Measurements from ENCODE around the gene MARS1.
"Not testable (repeated sequence)": the region's sequence is repeated elsewhere in the genome, so short reads cannot be mapped to it uniquely, and the experiment has no call there.

Gene MARS1

DNA sequence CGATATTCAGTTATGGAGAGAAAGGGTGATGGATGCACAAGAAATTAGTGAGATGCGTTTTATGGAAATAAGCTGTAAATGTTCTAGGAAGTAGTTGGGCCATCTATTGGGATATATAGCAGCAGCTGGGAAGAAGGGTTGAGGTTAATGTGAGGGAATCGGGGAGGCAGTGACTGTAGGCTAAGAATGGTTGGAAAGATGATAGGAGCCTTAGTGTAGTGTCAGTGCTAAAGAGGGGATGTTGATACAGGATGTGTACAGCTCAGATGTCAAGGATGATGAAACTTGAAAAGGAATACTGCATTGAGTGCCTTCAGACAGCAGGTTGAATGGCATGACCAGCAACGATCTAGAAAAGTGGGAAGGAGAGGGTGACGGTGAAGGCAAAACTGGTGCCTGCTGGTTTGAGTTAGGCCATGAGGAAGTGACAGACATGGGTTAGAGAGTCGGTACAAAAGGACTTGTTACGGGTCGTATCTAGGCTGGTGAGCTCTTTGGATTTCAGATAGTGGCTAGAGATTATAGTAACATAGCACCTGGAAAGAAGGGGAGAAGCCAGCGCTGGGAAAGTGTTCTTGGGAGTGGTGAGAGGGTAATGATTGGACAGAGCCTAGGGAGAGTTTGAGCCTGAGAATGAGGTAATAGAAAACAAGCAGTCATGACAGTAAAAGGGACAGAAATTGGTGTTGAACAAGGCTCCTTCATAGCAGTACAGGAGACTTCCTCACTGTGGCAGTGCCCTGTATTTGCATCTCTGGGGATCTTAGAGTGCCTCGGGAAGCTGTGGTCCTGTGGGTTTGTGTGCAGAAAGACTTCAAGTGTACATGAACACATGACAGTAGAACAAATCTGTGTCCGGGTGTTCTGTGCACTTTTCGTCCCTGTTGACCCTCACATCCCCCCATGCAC, 9.6 kb downstream of the MARS1 start:
- peaks cover 5% of the 10 kb centered on the region; the same call in 1 of the 2 replicates for H3K9me3 ChIP-seq (ENCODE audit: control insufficient read depth, insufficient read depth, low read length)
- no peak overlapping the region for H3K27ac ChIP-seq (ENCODE audit: low read depth, low read length)
- no peaks in the 10 kb centered on the region for H3K27me3 ChIP-seq (ENCODE audit: control insufficient read depth, insufficient read depth, low read length)
- H3K4me1 ChIP-seq (ENCODE audit: control insufficient read depth, insufficient read depth, low read length) = no peaks in the 10 kb centered on the region
- no peak overlapping the region for H3K9ac ChIP-seq (ENCODE audit: low read depth, low read length)
- H3K4me3 ChIP-seq (ENCODE audit: low read depth, low read length) = no peak overlapping the region
- peaks cover 74% of the 10 kb centered on the region for H3K36me3 ChIP-seq (ENCODE audit: control insufficient read depth, insufficient read depth, low read length)

DNA sequence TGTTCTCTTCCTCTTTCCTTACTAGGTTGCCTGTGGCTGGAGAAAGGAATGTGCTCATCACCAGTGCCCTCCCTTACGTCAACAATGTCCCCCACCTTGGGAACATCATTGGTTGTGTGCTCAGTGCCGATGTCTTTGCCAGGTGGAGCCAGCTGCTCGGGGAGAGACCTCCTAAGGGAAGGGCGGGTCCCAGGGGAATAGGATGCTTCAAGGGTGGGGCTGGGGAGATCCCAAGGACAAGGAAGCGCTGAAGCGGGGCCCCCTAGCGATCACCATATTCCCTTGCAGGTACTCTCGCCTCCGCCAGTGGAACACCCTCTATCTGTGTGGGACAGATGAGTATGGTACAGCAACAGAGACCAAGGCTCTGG, 10.2 kb downstream of the MARS1 start:
- Histone ChIP-seq H3K4me1 (ENCODE audit: control insufficient read depth, insufficient read depth, low read length) (no peaks in the 10 kb centered on the region), H3K9me3 (ENCODE audit: control insufficient read depth, insufficient read depth, low read length) (no peaks in the 10 kb centered on the region), H3K36me3 (ENCODE audit: control insufficient read depth, insufficient read depth, low read length) (peaks cover 73% of the 10 kb centered on the region), H3K27ac (ENCODE audit: low read depth, low read length) (no peak overlapping the region), H3K27me3 (ENCODE audit: control insufficient read depth, insufficient read depth, low read length) (no peaks in the 10 kb centered on the region), H3K9ac (ENCODE audit: low read depth, low read length) (no peak overlapping the region), H3K4me3 (ENCODE audit: low read depth, low read length) (no peak overlapping the region)

DNA sequence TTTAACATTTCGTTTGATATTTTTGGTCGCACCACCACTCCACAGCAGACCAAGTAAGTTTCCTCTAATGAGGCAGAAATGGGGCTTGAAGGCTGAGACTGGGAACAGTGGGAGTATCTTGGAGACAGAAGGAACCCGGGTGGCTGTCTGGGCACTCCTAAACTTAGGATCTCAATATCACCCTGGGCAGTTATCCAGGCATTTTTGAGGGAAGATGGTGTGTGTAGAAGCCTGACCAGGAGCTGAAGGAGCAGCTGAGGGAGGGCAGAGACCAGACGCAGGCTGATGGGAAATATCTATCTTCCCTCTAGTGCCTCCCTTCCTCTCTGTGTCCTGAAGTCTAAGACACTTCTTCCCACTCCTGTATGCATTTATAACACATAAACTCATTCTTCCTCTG, 10.7 kb downstream of the MARS1 start:
- peaks cover 76% of the 10 kb centered on the region for H3K36me3 ChIP-seq (ENCODE audit: control insufficient read depth, insufficient read depth, low read length)
- no peak overlapping the region for H3K9ac ChIP-seq (ENCODE audit: low read depth, low read length)
- no peaks in the 10 kb centered on the region for H3K4me1 ChIP-seq (ENCODE audit: control insufficient read depth, insufficient read depth, low read length)

DNA sequence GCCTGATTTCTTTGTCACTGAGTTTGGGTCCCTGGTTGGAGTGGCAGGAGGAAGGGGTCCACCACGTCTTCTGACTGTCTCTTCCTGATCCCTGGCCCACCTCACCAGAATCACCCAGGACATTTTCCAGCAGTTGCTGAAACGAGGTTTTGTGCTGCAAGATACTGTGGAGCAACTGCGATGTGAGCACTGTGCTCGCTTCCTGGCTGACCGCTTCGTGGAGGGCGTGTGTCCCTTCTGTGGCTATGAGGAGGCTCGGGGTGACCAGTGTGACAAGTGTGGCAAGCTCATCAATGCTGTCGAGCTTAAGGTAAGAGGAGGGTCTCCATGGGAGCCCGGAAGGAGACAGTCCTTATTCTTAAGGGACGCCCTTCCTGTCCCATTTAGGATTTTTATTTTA, 12.3 kb downstream of the MARS1 start:
- Histone ChIP-seq H3K4me3 (ENCODE audit: low read depth, low read length) (no peak overlapping the region), H3K36me3 (ENCODE audit: control insufficient read depth, insufficient read depth, low read length) (peaks cover 89% of the 10 kb centered on the region), H3K9ac (ENCODE audit: low read depth, low read length) (no peak overlapping the region), H3K27ac (ENCODE audit: low read depth, low read length) (no peak overlapping the region), H3K4me1 (ENCODE audit: control insufficient read depth, insufficient read depth, low read length) (no peaks in the 10 kb centered on the region), H3K27me3 (ENCODE audit: control insufficient read depth, insufficient read depth, low read length) (no peaks in the 10 kb centered on the region), H3K9me3 (ENCODE audit: control insufficient read depth, insufficient read depth, low read length) (no peaks in the 10 kb centered on the region)

More for the DNA sequence above, 10.7 kb downstream of the MARS1 start:
- no peak overlapping the region for H3K4me3 ChIP-seq (ENCODE audit: low read depth, low read length)
- H3K27me3 ChIP-seq (ENCODE audit: control insufficient read depth, insufficient read depth, low read length) = no peaks in the 10 kb centered on the region
- no peaks in the 10 kb centered on the region for H3K9me3 ChIP-seq (ENCODE audit: control insufficient read depth, insufficient read depth, low read length)
- H3K27ac ChIP-seq (ENCODE audit: low read depth, low read length) = no peak overlapping the region

DNA sequence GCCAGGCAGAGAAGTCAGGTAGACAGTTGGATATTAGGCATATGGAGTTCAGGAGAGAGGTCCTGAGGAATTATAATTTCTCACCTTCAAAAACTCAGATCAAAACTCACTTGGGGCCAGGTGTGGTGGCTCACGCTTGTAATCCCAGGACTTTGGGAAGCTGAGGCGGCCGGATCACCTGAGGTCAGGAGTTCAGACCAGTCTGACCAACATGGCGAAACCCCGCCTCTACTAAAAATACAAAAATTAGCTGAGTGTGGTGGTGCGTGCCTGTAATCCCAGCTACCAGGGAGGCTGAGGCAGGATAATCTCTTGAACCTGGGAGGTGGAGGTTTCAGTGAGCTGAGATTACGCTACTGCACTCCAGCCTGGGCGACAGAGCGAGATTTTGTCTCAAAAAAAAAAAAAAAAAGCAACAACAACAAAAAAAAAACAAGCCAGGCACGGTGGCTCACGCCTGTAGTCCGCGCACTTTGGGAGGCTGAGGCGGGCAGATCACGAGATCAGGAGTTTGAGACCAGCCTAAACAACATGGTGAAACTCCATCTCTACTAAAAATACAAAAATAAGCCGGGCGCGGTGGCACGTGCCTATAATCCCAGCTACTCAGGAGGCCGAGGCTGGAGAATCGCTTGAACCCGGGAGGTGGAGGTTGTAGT, 14.6 kb downstream of the MARS1 start:
- peaks cover 84% of the 10 kb centered on the region for H3K36me3 ChIP-seq (ENCODE audit: control insufficient read depth, insufficient read depth, low read length)
- not testable (repeated sequence) for H3K4me1 ChIP-seq (ENCODE audit: control insufficient read depth, insufficient read depth, low read length); H3K27me3 ChIP-seq (ENCODE audit: control insufficient read depth, insufficient read depth, low read length); H3K9ac ChIP-seq (ENCODE audit: low read depth, low read length); H3K9me3 ChIP-seq (ENCODE audit: control insufficient read depth, insufficient read depth, low read length); H3K4me3 ChIP-seq (ENCODE audit: low read depth, low read length); H3K27ac ChIP-seq (ENCODE audit: low read depth, low read length)

DNA sequence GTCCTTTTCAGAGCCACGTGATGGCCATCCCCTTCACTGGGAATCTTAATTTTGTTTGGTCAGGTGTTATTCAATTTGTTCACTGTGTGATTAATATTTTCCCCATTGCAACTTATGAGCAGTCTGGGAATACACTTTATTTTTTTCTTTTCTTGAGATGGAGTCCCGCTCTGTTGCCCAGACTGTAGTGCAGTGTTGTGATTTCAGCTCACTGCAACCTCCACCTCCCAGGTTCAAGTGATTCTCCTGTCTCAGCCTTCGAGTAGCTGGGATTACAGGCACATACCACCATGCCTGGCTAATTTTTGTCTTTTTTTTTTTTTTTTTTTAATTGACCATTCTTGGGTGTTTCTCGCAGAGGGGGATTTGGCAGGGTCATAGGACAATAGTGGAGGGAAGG, 18.7 kb downstream of the MARS1 start:
- not testable (repeated sequence) for H3K27ac ChIP-seq (ENCODE audit: low read depth, low read length); H3K4me3 ChIP-seq (ENCODE audit: low read depth, low read length); H3K4me1 ChIP-seq (ENCODE audit: control insufficient read depth, insufficient read depth, low read length); H3K27me3 ChIP-seq (ENCODE audit: control insufficient read depth, insufficient read depth, low read length); H3K9ac ChIP-seq (ENCODE audit: low read depth, low read length); H3K9me3 ChIP-seq (ENCODE audit: control insufficient read depth, insufficient read depth, low read length)
- peaks cover 79% of the 10 kb centered on the region for H3K36me3 ChIP-seq (ENCODE audit: control insufficient read depth, insufficient read depth, low read length)

DNA sequence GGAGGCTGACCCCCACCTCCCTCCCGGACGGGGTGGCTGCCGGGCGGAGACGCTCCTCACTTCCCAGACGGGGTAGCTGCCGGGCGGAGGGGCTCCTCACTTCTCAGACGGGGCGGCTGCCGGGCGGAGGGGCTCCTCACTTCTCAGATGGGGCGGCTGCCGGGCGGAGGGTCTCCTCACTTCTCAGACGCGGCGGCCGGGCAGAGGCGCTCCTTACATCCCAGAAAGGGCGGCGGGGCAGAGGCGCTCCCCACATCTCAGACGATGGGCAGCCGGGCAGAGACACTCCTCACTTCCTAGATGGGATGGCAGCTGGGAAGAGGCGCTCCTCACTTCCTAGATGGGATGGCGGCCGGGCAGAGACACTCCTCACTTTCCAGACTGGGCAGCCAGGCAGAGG, 19.9 kb downstream of the MARS1 start:
- H3K27ac ChIP-seq (ENCODE audit: low read depth, low read length); H3K4me1 ChIP-seq (ENCODE audit: control insufficient read depth, insufficient read depth, low read length); H3K9ac ChIP-seq (ENCODE audit: low read depth, low read length); H3K4me3 ChIP-seq (ENCODE audit: low read depth, low read length); H3K9me3 ChIP-seq (ENCODE audit: control insufficient read depth, insufficient read depth, low read length); H3K27me3 ChIP-seq (ENCODE audit: control insufficient read depth, insufficient read depth, low read length): not testable (repeated sequence)
- H3K36me3 ChIP-seq (ENCODE audit: control insufficient read depth, insufficient read depth, low read length) = peaks cover 81% of the 10 kb centered on the region

DNA sequence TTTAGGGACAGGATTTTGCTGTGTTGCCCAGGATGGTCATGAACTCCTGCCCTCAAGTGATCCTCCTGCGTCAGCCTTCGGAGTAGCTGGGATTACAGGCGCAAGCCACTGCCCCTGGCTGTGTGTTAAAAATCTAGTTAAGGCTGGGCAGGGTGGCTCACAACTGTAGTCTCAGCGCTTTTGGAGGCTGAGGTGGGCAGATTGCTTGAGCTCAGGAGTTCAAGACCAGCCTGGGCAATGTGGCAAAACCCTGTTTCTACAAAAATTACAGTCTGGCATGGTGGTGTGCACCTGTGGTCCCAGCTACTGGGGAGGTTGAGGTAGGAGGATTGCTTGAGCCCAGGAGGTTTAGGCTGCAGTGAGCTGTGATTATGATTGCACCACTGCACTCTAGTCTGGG, 23.3 kb downstream of the MARS1 start:
- no peaks in the 10 kb centered on the region for H3K9me3 ChIP-seq (ENCODE audit: control insufficient read depth, insufficient read depth, low read length)
- H3K27me3 ChIP-seq (ENCODE audit: control insufficient read depth, insufficient read depth, low read length) = no peaks in the 10 kb centered on the region
- H3K36me3 ChIP-seq (ENCODE audit: control insufficient read depth, insufficient read depth, low read length) = peaks cover 83% of the 10 kb centered on the region
- no peak overlapping the region for H3K4me3 ChIP-seq (ENCODE audit: low read depth, low read length)
- H3K4me1 ChIP-seq (ENCODE audit: control insufficient read depth, insufficient read depth, low read length) = no peaks in the 10 kb centered on the region
- H3K9ac ChIP-seq (ENCODE audit: low read depth, low read length) = no peak overlapping the region
- no peak overlapping the region for H3K27ac ChIP-seq (ENCODE audit: low read depth, low read length)

DNA sequence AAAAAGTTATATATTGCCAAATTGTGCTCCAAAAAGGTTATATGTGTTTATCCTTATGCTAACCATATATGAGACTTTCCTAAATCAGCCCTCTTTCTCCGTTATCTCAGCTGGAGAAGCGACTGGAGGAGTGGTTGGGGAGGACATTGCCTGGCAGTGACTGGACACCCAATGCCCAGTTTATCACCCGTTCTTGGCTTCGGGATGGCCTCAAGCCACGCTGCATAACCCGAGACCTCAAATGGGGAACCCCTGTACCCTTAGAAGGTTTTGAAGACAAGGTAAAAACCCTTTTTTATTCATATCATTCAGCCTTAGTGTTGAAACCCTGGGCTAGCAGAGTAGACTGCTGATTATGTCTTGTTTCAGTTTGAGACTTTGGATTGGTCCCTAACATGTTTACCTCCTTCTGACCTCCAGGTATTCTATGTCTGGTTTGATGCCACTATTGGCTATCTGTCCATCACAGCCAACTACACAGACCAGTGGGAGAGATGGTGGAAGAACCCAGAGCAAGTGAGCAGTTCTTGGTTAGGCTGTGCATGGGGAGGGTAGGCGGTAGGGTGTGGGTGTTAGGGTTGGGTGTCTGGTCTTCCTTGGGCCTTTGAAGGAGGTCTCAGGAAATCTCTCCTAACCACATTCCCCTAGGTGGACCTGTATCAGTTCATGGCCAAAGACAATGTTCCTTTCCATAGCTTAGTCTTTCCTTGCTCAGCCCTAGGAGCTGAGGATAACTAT, 23.9 kb downstream of the MARS1 start:
- no peaks in the 10 kb centered on the region for H3K27me3 ChIP-seq (ENCODE audit: control insufficient read depth, insufficient read depth, low read length)
- H3K36me3 ChIP-seq (ENCODE audit: control insufficient read depth, insufficient read depth, low read length) = peaks cover 84% of the 10 kb centered on the region
- no peaks in the 10 kb centered on the region for H3K4me1 ChIP-seq (ENCODE audit: control insufficient read depth, insufficient read depth, low read length)
- no peak overlapping the region for H3K27ac ChIP-seq (ENCODE audit: low read depth, low read length)
- no peak overlapping the region for H3K4me3 ChIP-seq (ENCODE audit: low read depth, low read length)
- H3K9me3 ChIP-seq (ENCODE audit: control insufficient read depth, insufficient read depth, low read length) = no peaks in the 10 kb centered on the region
- no peak overlapping the region for H3K9ac ChIP-seq (ENCODE audit: low read depth, low read length)

DNA sequence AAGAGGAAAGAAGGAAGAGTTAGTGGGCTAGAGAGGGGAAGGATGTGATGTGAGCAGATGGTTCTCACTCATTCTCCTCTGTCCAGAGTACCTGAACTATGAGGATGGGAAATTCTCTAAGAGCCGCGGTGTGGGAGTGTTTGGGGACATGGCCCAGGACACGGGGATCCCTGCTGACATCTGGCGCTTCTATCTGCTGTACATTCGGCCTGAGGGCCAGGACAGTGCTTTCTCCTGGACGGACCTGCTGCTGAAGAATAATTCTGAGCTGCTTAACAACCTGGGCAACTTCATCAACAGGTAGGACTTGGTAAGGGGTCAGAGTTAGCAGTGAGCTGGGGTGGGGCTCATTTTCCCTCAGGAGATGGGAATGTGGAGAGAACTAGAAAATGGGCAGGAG, 24.8 kb downstream of the MARS1 start:
- Histone ChIP-seq H3K4me3 (ENCODE audit: low read depth, low read length) (no peak overlapping the region), H3K36me3 (ENCODE audit: control insufficient read depth, insufficient read depth, low read length) (peaks cover 93% of the 10 kb centered on the region), H3K27ac (ENCODE audit: low read depth, low read length) (no peak overlapping the region), H3K27me3 (ENCODE audit: control insufficient read depth, insufficient read depth, low read length) (no peaks in the 10 kb centered on the region), H3K9me3 (ENCODE audit: control insufficient read depth, insufficient read depth, low read length) (no peaks in the 10 kb centered on the region), H3K4me1 (ENCODE audit: control insufficient read depth, insufficient read depth, low read length) (no peaks in the 10 kb centered on the region), H3K9ac (ENCODE audit: low read depth, low read length) (no peak overlapping the region)

DNA sequence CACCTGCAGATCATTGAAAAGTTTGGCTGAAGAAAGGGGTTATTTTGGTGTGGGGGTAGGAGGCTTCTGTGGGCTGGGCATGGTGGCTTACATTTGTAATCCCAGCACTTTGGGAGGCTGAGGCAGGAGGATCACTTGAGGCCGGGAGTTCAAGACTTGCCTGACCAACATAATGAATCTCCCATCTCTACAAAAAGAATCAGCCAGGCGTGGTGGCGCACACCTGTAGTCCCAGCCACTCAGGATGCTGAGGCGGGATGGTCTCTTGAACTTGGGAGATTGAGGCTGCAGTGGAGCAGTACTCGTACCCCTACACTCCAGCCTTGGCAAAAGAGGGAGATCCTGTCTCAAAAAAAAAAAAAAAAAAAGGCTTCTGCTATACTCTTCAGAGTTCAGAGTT, 25.4 kb downstream of the MARS1 start:
- no peaks in the 10 kb centered on the region for H3K9me3 ChIP-seq (ENCODE audit: control insufficient read depth, insufficient read depth, low read length)
- H3K27me3 ChIP-seq (ENCODE audit: control insufficient read depth, insufficient read depth, low read length) = no peaks in the 10 kb centered on the region
- no peaks in the 10 kb centered on the region for H3K4me1 ChIP-seq (ENCODE audit: control insufficient read depth, insufficient read depth, low read length)
- no peak overlapping the region for H3K4me3 ChIP-seq (ENCODE audit: low read depth, low read length)
- peaks cover 99% of the 10 kb centered on the region for H3K36me3 ChIP-seq (ENCODE audit: control insufficient read depth, insufficient read depth, low read length)
- H3K9ac ChIP-seq (ENCODE audit: low read depth, low read length) = no peak overlapping the region
- H3K27ac ChIP-seq (ENCODE audit: low read depth, low read length) = no peak overlapping the region
